Activated CD8-positive, alpha-beta memory T cell treated with anti-CD3 and anti-CD28 coated beads for 24 hours (primary cell): Measurements from ENCODE around the gene NFYB.

Experiments
- DNase-seq: peaks from one replicate; pipeline ENCODE4 v3.0.0-alpha.2; 2020

The NFYB gene

GRCh38 chr12:104155711-104156555, 17.9 kb upstream of the NFYB start:
- no peak for DNase-seq

- DNase-seq = no peak
Observed at GRCh38 chr12:104154806-104155205, 16.8 kb upstream of the NFYB start.

- no peak for DNase-seq
Observed at GRCh38 chr12:104154286-104154685, 16.3 kb upstream of the NFYB start.

- DNase-seq = no peak
Observed at GRCh38 chr12:104152685-104153241, 14.8 kb upstream of the NFYB start.

- no peak for DNase-seq
Observed at GRCh38 chr12:104150416-104150815, 12.4 kb upstream of the NFYB start.

GRCh38 chr12:104147346-104147745, 9.3 kb upstream of the NFYB start:
- no peak for DNase-seq

GRCh38 chr12:104143918-104144317, 5.9 kb upstream of the NFYB start:
- no peak for DNase-seq

GRCh38 chr12:104143002-104143401, 5.0 kb upstream of the NFYB start:
- DNase-seq = no peak

- no peak for DNase-seq
Observed at GRCh38 chr12:104142543-104142942, 4.5 kb upstream of the NFYB start.

- no peak for DNase-seq
Observed at GRCh38 chr12:104138797-104139152, 765 bp upstream of the NFYB start.

GRCh38 chr12:104137001-104137901, 759 bp downstream of the NFYB start:
- peak; percentile 83 for DNase-seq

- DNase-seq = no peak
Observed at GRCh38 chr12:104136577-104136976, 1.4 kb downstream of the NFYB start.

- DNase-seq = no peak
Observed at GRCh38 chr12:104134882-104135281, 3.1 kb downstream of the NFYB start.

- DNase-seq = no peak
Observed at GRCh38 chr12:104133866-104134265, 4.1 kb downstream of the NFYB start.

- no peak for DNase-seq
Observed at GRCh38 chr12:104133321-104133720, 4.7 kb downstream of the NFYB start.

GRCh38 chr12:104132351-104132956, 5.6 kb downstream of the NFYB start:
- DNase-seq = no peak

GRCh38 chr12:104131609-104132008, 6.4 kb downstream of the NFYB start:
- no peak for DNase-seq

GRCh38 chr12:104130760-104131159, 7.2 kb downstream of the NFYB start:
- no peak for DNase-seq

GRCh38 chr12:104126548-104126947, 11.5 kb downstream of the NFYB start:
- DNase-seq = no peak

GRCh38 chr12:104122298-104122697, 15.7 kb downstream of the NFYB start:
- no peak for DNase-seq

- no peak for DNase-seq
Observed at GRCh38 chr12:104121001-104121400, 17.0 kb downstream of the NFYB start.

- DNase-seq = no peak
Observed at GRCh38 chr12:104115587-104115975, 22.4 kb downstream of the NFYB start.
